Measurements from ENCODE around the gene FGR. TPM values are rescaled to one million over a fixed set of nuclear protein-coding genes. Genes with fewer than 3 reads are reported as not detected.

The FGR gene
- total and polyA plus RNA-seq, 2 experiments from 2014 or later, result 0.53 to 0.56 TPM

DNA sequence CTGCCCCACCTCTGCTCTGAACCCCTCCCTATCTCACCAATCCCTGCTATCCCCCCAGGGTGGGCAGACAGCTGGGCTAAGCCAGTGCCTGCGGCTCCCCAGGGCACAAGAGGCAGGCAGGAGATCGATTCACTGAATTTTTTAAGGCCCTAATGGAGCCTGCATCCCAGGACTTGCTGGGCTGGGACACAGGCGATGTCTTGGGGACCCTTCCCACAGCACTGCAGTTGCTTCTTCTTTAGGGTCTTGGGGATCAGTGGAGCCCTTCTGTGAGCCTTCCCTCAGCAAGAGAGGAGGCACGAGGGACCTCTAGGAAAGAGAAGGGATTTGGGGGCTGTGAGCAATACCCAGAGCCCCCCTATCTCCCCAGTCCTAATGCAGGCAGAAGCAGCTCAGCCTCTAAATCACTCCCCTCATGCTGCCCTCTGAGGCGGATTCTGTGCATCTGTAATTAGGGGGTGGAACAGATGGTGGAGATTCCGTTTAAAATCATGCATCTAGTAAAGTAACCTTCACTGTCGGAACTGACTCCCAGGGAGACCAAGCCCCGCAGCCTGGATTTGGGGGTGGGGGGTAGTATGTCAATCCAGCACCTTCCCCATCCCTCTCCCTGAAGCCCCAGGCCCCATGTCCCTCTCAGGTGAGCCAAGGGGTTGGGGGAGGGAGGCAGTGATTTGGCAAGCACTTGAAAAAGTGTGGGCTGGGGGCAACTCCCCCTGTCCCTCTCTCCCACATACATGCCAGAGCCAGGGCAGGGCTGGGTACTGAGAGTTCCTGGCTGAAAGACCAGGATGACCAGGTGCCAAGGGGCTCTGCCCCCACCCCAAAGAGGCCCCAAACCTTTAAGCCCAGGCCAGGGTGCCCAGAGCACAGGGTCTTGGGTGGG, 41.1 kb downstream of the FGR start:
- peak overlapping the region; percentile 86 for H3K4me2 ChIP-seq
- peak overlapping the region; percentile 60; the same call in 2 of the 3 replicates for H3K4me3 Mint-ChIP-seq
- H3K4me1 ChIP-seq (ENCODE audit: insufficient read depth), result peaks cover 60% of the 10 kb centered on the region

DNA sequence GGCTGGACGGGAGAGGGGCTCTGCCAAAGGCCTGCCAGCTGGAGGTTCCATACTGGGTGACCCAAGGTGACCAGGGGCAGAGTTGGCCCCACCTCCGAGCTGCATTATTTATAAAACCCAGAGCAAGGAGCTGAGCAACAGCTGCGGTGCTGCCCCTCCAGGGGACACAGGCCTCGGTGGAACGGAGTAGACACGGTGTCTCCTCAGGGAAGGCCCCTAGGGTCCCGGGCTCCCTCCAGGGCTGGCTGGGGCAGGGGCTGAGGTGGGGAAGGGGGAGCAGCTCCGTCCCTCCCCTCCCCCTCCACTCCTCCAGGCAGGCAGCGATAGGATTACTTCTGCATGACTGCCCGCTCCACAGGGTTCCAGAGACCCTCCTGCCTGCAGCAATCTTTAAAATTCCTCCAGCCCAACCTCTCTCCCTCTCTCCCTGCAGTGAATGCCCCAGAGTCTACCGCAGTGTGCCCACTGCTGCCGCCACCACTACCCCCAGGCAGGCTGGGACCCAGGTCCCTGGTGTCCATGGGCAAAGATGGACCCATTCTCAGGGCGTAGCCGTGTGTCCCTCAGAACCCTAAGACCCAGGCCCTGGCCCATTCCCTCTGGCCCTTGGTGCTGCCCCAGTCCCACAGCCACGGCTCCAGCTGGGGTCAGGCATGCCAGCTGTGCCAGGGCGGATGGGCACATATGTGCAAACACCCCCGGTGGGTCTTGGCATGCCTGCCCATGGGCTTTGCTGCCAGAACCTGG, 41.9 kb downstream of the FGR start:
- Histone ChIP-seq H3K4me1 (ENCODE audit: insufficient read depth) (peaks cover 52% of the 10 kb centered on the region), H3K79me2 (replicated peaks; ENCODE audit: insufficient read depth) (peaks cover 37% of the 10 kb centered on the region), H3K36me3 (ENCODE audit: insufficient read depth) (no peaks in the 10 kb centered on the region), H3K9me2 (ENCODE audit: insufficient read depth) (no peaks in the 10 kb centered on the region), H4K20me1 (replicated peaks; ENCODE audit: insufficient read depth) (no peaks in the 10 kb centered on the region; the same call in none of the 2 replicates), H3K27me3 (ENCODE audit: insufficient read depth) (no peaks in the 10 kb centered on the region), H3K4me2 (peak overlapping the region; percentile 86), H3K27ac (ENCODE audit: low read depth) (peak overlapping the region; percentile 74; the same call in 1 of the 2 replicates), H3F3A (replicated peaks; ENCODE audit: low read depth) (no peaks in the 10 kb centered on the region; the same call in 1 of the 2 replicates), H3K4me3 (peak overlapping the region; percentile 56), H2AFZ (no peak overlapping the region)
- no peaks in the 10 kb centered on the region for H3K36me3 Mint-ChIP-seq (ENCODE audit: low read depth)
- H3K27ac Mint-ChIP-seq, result peak overlapping the region; percentile 80
- DNase-seq (ENCODE audit: low spot score), result peak; percentile 82
- H3K27me3 Mint-ChIP-seq (ENCODE audit: insufficient read depth, low read depth, poor library complexity), result peaks cover 2% of the 10 kb centered on the region
- H3K4me1 Mint-ChIP-seq, result peaks cover 11% of the 10 kb centered on the region
- peak; percentile 56 for ATAC-seq
- no peaks in the 10 kb centered on the region for H3K9me3 Mint-ChIP-seq
- peak overlapping the region; percentile 60 for H3K4me3 Mint-ChIP-seq
- TF ChIP-seq, protein P1, sequence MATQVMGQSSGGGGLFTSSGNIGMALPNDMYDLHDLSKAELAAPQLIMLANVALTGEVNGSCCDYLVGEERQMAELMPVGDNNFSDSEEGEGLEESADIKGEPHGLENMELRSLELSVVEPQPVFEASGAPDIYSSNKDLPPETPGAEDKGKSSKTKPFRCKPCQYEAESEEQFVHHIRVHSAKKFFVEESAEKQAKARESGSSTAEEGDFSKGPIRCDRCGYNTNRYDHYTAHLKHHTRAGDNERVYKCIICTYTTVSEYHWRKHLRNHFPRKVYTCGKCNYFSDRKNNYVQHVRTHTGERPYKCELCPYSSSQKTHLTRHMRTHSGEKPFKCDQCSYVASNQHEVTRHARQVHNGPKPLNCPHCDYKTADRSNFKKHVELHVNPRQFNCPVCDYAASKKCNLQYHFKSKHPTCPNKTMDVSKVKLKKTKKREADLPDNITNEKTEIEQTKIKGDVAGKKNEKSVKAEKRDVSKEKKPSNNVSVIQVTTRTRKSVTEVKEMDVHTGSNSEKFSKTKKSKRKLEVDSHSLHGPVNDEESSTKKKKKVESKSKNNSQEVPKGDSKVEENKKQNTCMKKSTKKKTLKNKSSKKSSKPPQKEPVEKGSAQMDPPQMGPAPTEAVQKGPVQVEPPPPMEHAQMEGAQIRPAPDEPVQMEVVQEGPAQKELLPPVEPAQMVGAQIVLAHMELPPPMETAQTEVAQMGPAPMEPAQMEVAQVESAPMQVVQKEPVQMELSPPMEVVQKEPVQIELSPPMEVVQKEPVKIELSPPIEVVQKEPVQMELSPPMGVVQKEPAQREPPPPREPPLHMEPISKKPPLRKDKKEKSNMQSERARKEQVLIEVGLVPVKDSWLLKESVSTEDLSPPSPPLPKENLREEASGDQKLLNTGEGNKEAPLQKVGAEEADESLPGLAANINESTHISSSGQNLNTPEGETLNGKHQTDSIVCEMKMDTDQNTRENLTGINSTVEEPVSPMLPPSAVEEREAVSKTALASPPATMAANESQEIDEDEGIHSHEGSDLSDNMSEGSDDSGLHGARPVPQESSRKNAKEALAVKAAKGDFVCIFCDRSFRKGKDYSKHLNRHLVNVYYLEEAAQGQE (IDR thresholded peaks at IDR 0.05; ENCODE audit: unreplicated experiment), result no peak
- TF ChIP-seq STAT1 (IDR thresholded peaks at IDR 0.05; ENCODE audit: unreplicated experiment), result no peak
- TF ChIP-seq NANOG (IDR thresholded peaks at IDR 0.05; ENCODE audit: borderline replicate concordance), result no peak
- TF ChIP-seq EZH2 (IDR thresholded peaks at IDR 0.05; ENCODE audit: low read depth, unreplicated experiment), result no peak
- TF ChIP-seq, protein P2, sequence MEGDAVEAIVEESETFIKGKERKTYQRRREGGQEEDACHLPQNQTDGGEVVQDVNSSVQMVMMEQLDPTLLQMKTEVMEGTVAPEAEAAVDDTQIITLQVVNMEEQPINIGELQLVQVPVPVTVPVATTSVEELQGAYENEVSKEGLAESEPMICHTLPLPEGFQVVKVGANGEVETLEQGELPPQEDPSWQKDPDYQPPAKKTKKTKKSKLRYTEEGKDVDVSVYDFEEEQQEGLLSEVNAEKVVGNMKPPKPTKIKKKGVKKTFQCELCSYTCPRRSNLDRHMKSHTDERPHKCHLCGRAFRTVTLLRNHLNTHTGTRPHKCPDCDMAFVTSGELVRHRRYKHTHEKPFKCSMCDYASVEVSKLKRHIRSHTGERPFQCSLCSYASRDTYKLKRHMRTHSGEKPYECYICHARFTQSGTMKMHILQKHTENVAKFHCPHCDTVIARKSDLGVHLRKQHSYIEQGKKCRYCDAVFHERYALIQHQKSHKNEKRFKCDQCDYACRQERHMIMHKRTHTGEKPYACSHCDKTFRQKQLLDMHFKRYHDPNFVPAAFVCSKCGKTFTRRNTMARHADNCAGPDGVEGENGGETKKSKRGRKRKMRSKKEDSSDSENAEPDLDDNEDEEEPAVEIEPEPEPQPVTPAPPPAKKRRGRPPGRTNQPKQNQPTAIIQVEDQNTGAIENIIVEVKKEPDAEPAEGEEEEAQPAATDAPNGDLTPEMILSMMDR (conservative IDR thresholded peaks at IDR 0.05; ENCODE audit: low read depth in 2 of 2), result no peak
- TF ChIP-seq, protein P3, sequence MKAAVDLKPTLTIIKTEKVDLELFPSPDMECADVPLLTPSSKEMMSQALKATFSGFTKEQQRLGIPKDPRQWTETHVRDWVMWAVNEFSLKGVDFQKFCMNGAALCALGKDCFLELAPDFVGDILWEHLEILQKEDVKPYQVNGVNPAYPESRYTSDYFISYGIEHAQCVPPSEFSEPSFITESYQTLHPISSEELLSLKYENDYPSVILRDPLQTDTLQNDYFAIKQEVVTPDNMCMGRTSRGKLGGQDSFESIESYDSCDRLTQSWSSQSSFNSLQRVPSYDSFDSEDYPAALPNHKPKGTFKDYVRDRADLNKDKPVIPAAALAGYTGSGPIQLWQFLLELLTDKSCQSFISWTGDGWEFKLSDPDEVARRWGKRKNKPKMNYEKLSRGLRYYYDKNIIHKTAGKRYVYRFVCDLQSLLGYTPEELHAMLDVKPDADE (IDR thresholded peaks at IDR 0.05), result no peak

More for the DNA sequence above, 41.1 kb downstream of the FGR start:
- H3K27ac Mint-ChIP-seq, result peak overlapping the region; percentile 63; the same call in 1 of the 2 replicates
- H3K27me3 ChIP-seq (ENCODE audit: insufficient read depth), result no peaks in the 10 kb centered on the region
- H3K9me2 ChIP-seq (ENCODE audit: insufficient read depth), result no peaks in the 10 kb centered on the region
- H3K36me3 ChIP-seq (ENCODE audit: insufficient read depth), result no peaks in the 10 kb centered on the region
- TF ChIP-seq, protein P2 (conservative IDR thresholded peaks at IDR 0.05; ENCODE audit: low read depth in 2 of 2), result no peak
- TF ChIP-seq NANOG (IDR thresholded peaks at IDR 0.05; ENCODE audit: borderline replicate concordance) (no peak), ZNF114 (CRISPR knock-in tag; IDR thresholded peaks at IDR 0.05) (no peak)
- DNase-seq (ENCODE audit: low spot score), result no peak
- H2AFZ ChIP-seq, result no peak overlapping the region
- H3K79me2 ChIP-seq (replicated peaks; ENCODE audit: insufficient read depth), result peaks cover 43% of the 10 kb centered on the region
- H4K20me1 ChIP-seq (replicated peaks; ENCODE audit: insufficient read depth), result no peaks in the 10 kb centered on the region; the same call in none of the 2 replicates
- peak; percentile 3; the same call in 2 of the 3 replicates for ATAC-seq
- H3K27ac ChIP-seq (ENCODE audit: low read depth), result peak overlapping the region; percentile 74; the same call in 1 of the 2 replicates
- peak overlapping the region; percentile 56 for H3K4me3 ChIP-seq
- peaks cover 16% of the 10 kb centered on the region for H3K4me1 Mint-ChIP-seq
- peaks cover 3% of the 10 kb centered on the region for H3K27me3 Mint-ChIP-seq (ENCODE audit: insufficient read depth, low read depth, poor library complexity)
- H3K36me3 Mint-ChIP-seq (ENCODE audit: low read depth), result no peaks in the 10 kb centered on the region
- no peaks in the 10 kb centered on the region; the same call in 1 of the 2 replicates for H3F3A ChIP-seq (replicated peaks; ENCODE audit: low read depth)
- H3K9me3 Mint-ChIP-seq, result no peaks in the 10 kb centered on the region

Measured in GM23338 (cell line).